Femur (tissue), 1 donor: ENCODE results near the gene HES6.
A peak's percentile ranks its signal among the peaks of the same experiment; 100 is the strongest.
"Not testable (repeated sequence)": the region's sequence is repeated elsewhere in the genome, so short reads cannot be mapped to it uniquely, and the experiment has no call there.

Experiments
- DNase-seq: peaks from one replicate; pipeline ENCODE4 v3.0.0-alpha.2; 2017

The HES6 gene

GRCh38 chr2:238272156-238272555 is 32.3 kb upstream of the HES6 start:
- no peak for DNase-seq

GRCh38 chr2:238271686-238272085 is 31.8 kb upstream of the HES6 start:
- not testable (repeated sequence) for DNase-seq

DNA sequence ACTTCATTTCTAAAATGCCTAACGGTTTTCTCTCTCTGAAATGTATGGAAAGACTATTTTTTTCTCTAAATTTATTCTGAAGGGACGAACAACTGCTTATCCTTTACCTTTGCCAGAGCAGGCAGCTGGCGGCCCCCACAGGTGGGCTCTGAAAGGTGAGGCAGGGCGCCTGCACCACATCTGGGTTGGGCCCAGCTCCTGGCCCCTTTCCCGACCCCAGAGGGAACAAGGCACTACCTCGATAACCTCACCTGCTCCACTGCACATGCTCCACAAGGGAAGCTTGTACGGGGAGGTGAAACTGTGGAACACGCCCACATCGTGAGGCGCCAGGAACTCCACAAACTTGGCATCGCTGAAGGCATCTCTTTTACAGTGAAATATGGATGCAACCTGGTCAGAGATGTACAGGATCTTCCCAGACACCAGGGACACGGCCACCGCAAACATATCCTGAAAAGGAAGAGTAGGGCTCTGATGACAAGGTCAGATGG is 31.3 kb upstream of the HES6 start:
- DNase-seq = no peak

DNA sequence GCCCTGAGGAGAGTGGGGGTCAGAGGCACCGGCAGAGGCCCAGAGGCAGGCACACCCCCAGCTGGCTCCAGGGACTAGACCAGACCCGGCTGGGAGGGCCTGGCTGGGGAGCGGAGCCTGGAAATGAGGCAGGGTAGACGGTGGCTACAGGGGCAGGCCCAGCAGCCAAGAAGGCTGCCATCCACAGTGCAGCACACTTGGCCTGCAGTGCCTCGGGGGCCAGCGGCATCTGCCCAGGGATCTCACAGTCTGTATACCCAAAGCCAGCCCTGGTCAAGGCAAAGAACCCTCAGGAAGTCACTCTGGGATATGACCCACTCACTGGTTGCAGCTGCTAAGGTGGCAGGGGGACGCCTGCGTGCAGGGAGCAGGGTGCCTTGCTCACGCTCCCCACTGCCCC is 30.8 kb upstream of the HES6 start:
- DNase-seq = no peak

DNA sequence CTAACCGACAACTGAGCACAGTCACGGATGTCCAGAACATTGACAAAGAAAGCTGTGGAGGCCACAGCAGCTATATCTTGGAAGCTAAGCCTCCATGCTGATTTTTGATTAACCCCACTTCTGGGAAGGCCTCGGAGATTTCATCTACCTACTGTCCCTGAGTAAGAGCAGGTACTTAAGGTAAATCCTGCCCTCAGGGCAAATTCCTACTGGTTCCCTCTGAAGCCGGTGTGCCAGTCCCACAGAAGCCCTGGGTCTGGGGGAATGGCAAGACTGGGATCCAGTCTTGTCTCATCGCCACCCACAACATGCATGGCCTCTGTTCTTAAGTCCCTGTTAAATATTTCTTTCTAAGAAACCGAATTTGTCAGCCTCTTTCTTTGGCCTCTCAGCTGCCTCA is 29.9 kb upstream of the HES6 start:
- no peak for DNase-seq

DNA sequence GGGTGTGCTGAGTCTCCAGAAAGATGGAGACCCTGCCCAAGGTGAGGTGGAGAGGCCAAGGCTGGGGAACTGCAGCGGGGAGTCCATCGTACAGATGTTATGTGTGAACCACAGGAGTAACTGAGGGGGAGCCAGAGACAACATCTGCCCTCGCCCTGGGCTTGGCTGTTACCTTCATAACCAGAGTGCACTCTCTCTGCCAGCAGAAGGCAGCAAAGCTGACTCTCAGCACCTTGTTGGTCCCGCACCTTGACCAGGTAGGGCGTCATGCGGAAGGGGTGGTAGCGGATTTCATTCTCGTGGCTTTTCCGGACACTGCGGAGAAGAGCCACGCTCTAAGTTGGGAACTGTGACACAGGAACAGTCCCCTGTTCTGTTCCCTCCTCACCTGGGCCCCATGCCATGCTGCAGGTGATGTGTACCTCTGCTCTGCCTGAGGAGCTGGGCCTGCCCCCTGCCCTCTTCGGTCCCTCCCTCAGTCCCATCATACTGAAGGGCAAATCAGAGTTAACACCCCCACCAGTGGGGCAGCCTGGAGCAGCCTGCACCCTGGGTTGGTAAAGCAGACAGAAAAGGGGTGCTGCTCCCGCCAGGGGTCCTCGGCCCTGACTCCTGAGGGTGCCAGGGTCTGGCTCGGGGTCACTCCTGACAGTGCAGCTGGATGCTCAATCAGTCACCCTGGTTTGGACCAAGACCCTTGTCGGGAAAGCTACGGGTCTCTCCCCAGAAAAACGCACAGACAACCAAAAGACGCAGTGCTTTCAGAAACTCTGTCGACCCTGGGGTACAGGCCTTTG is 28.2 kb upstream of the HES6 start:
- no peak for DNase-seq

GRCh38 chr2:238267341-238267710 is 27.5 kb upstream of the HES6 start:
- no peak for DNase-seq

GRCh38 chr2:238265605-238266004 is 25.8 kb upstream of the HES6 start:
- DNase-seq = no peak

DNA sequence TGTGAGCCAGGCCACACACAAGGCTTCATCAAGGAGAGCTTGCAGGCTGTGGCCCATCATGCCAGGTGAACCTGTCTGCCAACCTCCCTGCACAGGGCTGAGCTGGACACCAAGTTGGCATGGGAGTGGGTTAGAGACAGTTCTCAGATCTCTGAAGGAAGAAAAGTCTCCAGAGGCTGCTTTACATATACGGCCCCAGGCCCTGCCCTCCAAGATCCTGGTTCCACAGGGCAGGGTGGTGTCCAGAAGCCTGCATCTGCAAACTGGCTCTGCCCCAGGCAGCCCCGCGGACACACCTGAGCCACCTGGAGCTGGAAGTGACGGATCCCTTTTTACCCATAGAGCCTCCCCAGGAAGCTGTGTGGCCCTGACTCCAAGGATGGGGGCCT is 24.2 kb upstream of the HES6 start:
- no peak for DNase-seq

- DNase-seq = peak; percentile 95
Measured at GRCh38 chr2:238263204-238264071, 23.6 kb upstream of the HES6 start.

DNA sequence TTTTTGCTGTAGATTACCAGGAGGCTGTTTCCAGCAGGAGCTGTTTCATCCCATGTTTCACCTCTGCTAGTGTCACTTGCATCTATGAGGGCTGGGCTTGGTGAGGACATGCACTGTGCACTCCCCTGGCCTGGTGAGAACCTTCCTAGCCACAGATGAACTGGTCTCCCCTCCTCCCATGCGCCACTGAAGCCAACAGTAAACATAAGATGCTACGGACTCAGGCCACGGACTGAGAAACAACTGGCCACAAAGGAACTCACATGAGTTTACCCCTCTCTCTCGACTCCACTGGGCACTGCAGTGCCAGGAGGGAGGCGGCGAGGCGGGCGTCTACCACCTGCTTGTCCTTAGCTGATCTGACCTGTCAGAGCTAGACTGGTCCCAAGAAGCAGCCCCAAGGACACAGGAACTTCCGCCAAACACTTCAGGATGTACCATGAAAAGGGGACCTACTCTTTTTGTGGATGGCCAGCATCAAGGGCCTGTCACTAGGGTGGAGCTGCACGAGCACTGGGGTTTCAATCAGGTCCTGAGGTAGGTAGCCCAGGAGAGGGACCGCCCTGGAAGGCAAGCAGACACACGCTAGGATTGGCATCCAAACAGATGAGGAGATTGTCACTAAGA is 22.8 kb upstream of the HES6 start:
- DNase-seq = no peak

DNA sequence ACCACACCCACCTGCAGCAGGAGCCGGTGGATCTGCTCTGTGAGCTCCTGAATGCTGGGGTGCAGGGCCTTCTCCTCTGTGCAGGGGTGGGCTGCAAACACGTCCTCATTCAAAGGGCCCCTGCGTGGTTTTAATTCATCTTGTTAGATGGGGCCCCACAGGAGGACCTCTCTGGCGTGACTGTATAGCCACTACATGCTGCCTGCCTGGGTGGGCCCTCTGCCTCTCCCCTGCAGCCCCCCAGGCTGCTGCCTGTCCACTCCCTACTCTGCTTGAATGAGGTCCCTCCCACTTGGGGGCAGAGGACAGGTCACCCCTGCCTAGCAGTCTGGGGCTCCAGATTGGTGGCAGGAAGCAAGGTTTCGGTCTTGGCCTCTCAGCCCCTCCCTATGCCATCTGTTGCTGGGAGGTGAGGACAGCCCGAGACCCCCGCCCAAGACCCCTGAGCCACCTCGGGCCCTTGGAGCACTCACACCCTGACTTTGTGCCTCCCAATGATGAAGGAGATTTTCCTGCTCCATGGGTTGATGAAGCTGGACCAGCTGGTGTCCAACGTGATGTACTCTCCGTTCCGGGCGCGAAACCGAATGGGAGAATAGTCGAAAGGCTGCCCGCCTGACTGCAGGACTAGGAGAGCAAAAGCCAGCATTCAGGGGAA is 22.0 kb upstream of the HES6 start:
- no peak for DNase-seq

GRCh38 chr2:238260883-238261282 is 21.0 kb upstream of the HES6 start:
- DNase-seq = no peak

GRCh38 chr2:238259061-238260020 is 19.5 kb upstream of the HES6 start:
- DNase-seq = no peak

GRCh38 chr2:238257786-238258700 is 18.2 kb upstream of the HES6 start:
- no peak for DNase-seq

DNA sequence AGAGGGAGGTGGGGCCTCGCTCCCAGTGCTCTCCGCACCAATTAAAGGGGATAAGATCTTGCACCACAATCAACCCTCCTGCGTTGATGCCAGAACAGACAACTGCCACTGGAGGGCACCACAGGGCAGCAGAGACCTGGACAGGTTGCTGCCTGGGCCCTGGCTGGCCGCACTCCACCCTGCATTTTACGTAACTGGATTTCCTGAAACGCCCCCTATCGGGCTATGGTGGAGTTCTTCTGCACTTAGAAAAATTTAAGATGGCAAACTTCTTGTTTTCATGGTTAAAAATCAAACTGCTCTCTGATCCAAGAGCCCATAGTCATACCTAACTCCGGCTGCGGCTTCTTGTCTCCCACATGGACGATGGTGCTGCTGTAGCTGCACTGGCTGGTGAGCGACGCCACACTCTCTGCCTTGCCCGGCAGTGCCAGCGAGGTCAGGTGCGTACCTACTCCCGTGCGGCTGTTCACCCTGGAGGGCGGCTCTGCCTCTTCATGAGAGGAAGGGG is 16.8 kb upstream of the HES6 start:
- DNase-seq = peak; percentile 75

- no peak for DNase-seq
Measured at GRCh38 chr2:238256111-238256510, 16.3 kb upstream of the HES6 start.

DNA sequence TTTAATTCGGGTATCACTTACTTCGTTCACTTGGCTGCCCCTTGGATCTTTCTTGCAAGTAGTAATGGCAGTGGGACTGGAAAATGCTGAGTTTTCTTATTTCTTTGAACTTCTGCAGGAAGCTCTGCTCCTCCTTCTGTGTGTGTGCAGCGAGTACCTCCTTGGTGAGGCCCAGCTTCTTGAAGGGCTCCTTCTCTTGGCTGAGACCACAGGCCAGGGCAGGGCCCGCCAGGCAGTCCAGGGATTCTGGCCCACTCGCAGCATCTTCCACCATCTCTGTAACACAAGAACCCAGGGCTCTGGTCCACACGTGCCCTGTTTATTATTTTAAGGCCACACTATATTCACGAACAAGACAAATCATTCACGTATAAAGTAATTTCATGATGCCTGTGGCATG is 15.8 kb upstream of the HES6 start:
- no peak for DNase-seq

DNA sequence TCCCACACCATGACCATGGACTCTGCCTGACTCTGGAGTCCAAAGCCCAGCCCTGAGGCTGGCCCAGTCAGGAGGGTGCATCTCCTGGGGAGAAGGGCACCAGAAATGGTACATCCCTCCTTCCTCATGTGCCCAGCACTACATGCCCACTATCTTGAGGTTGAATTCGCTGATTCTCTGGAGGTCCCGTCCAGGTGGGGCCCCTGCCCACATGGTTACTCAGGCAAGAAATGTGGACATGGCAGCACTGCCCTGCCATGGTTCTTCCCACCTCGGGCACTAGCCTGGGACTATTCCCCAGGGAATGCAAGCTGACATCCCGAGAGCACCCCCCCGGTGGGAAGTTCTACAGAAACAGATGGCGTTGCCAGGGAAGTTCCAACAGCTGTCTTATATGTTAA is 15.3 kb upstream of the HES6 start:
- no peak for DNase-seq

GRCh38 chr2:238254095-238254723 is 14.4 kb upstream of the HES6 start:
- no peak for DNase-seq
